Adrenal gland (tissue), 12 donors: ENCODE measurements around the gene THRAP3. TPM values are rescaled to one million over a fixed set of nuclear protein-coding genes. Genes with fewer than 3 reads are reported as not detected.
"Not testable (repeated sequence)": the region's sequence is repeated elsewhere in the genome, so short reads cannot be mapped to it uniquely, and the experiment has no call there.

Experiments used
- DNase-seq, 7 donors: peaks; one replicate each; pipeline ENCODE4 v3.0.0-alpha.2; 2019 to 2020
- H3K27ac ChIP-seq, 5 donors: fragments of 200-600 bp; sonication (generic) in 4 of 5; 1 replicate in 3 of 5; 2 replicates in 2 of 5; pipeline versions ENCODE4 v1.5.1 to v1.8.0; 2016 to 2020; ENCODE audit warnings: mild to moderate bottlenecking in 1 of 5
- H3K27me3 ChIP-seq: fragments of 200-600 bp; 2 replicates; pipeline ENCODE4 v1.8.0; 2021
- H3K36me3 ChIP-seq, 2 donors: fragments of 200-600 bp; replicated peaks in 1 of 2; 1 replicate in 1 of 2; 2 replicates in 1 of 2; pipeline versions ENCODE4 v1.5.1 to v1.8.0; 2018 to 2022
- H3K4me1 ChIP-seq, 2 donors: fragments of 200-600 bp; replicated peaks in 1 of 2; 1 replicate in 1 of 2; 2 replicates in 1 of 2; pipeline versions ENCODE4 v1.5.1 to v1.8.0; 2018 to 2021
- H3K4me3 ChIP-seq, 4 donors: fragments of 200-600 bp; sonication (generic) in 3 of 4; one replicate each; pipeline ENCODE4 v1.5.1; 2016 to 2018
- H3K9me3 ChIP-seq, 3 donors: fragments of 200-600 bp; sonication (generic) in 1 of 3; replicated peaks in 1 of 3; 1 replicate in 2 of 3; 2 replicates in 1 of 3; pipeline versions ENCODE4 v1.5.1 to v1.8.0; 2016 to 2021
- CTCF ChIP-seq, 6 experiments: fragments of 450-650 bp in 4 of 6; fragments of 200-600 bp in 2 of 6; sonication (generic) in 1 of 6; IDR thresholded peaks; 1 replicate in 5 of 6; 2 replicates in 1 of 6; pipeline versions ENCODE4 v1.5.1 to v1.8.0; 2016 to 2021; ENCODE audit warnings: antibody characterized with exemption in 6 of 6, mild to moderate bottlenecking in 2 of 6, moderate library complexity in 1 of 6
- POLR2A ChIP-seq, 2 donors: fragments of 450-650 bp; IDR thresholded peaks; one replicate each; pipeline ENCODE4 v1.6.1; 2017; ENCODE audit warnings: antibody characterized with exemption in 2 of 2, mild to moderate bottlenecking in 2 of 2, moderate library complexity in 1 of 2
- WGBS, 4 donors: extraction: QIAGEN DNeasy Blood & Tissue Kit in 2 of 4; methylation state at CpG; one replicate each; pipeline versions ENCODE4 v1.1.5 to v1.1.7; 2013 to 2017; 5-methylcytosine and 5-hydroxymethylcytosine counted together
- intact Hi-C, 2 donors: fragments of 100-400 bp; cut with DNase I; formaldehyde crosslinking; loops; one replicate each; pipeline versions ENCODE4 v1.14.1 to v1.15.0; 2022 to 2023
- polyA plus RNA-seq, 3 donors: library from polyadenylated mRNA; stranded (reverse); fragments of 200-250 nt in 2 of 3; fragments of 350-450 nt in 1 of 3; fragmentation: Illumina TruSeq in 1 of 3; extraction: RNeasy Lipid Tissue Mini Kit (QIAGEN cat#74804) in 1 of 3; gene quantifications; one replicate each; pipeline ENCODE4 v1.2.3, GENCODE V29; 2013 to 2014
- total RNA-seq, 9 donors: library from RNA; depleted of rRNA in 4 of 9; stranded (reverse); fragments of >200 nt in 4 of 9; fragments of 120-200 nt in 1 of 9; fragmentation: NEBNext Ultra II Directional in 1 of 9; extraction: Animal tissue kit (Norgen Biotek cat#: 25700) in 1 of 9; gene quantifications; one replicate each; pipeline versions ENCODE4 v1.1.0 to v1.2.4, GENCODE V29; 2013 to 2023
- donor health status: healthy with polysubstance abuse.
- donor health status: Bipolar disorder and iron deficiency.
- donor health status: DM: yes; HTN: yes; CAD: no.
- donor health status: DM: no; HTN: no; CAD: no.
- donor health status: DM: no; HTN: no; CAD: no.
- donor health status: DM: yes; HTN: yes; CAD: no.

The THRAP3 gene
- total and polyA plus RNA-seq, 12 donors, result 34.4 to 120 (median 83.2) TPM

DNA sequence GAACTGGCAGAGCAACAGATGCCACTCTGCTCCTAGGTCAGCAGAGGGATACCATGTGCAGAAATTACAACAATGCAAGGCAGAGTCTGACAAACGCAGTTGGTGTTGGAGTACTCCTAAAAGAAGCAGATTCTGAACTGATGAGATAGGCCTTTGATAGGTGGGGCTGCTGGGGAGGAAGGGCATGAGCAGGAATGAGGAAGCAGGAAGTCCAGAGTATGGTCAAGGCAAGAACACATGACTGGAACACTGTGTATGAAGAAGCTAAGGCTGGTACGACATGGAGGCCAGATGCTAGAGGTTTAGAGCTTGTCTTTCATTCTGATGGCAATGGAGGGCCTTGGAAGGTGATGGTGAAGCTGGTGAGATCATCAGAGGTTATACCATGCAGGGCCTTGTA, 11.5 kb upstream of the THRAP3 start:
- no peaks in the 10 kb centered on the region for H3K4me1 ChIP-seq
- H3K27me3 ChIP-seq, result no peaks in the 10 kb centered on the region
- H3K36me3 ChIP-seq, result no peaks in the 10 kb centered on the region
- TF ChIP-seq CTCF (IDR thresholded peaks at IDR 0.05), result no peak
- H3K27ac ChIP-seq, result no peak overlapping the region
- no peaks in the 10 kb centered on the region for H3K9me3 ChIP-seq
- no peak for DNase-seq
- 70 to 82% (median 76%) methylated on average over 2 of the region's 2 CpGs for WGBS, 4 donors
- intact Hi-C loops, result no loop called here
- H3K4me3 ChIP-seq, result no peak overlapping the region

DNA sequence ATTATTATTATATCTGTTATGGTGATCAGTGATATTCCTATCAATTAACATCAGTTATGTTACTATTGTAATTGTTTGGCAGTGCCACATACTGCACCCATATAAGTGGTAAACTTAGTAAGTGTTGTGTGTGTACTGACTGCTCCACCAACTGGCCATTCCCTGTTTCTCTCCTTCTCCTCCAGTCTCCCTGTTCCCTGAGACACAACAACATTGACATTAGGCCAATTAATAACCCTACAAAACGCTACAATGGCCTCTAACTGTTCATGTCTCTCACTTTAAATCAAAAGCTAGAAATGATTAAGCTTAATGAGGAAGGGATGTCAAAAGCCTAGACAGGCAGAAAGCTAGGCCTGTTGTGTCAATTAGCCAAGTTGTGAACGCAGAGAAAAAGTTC, 6.6 kb upstream of the THRAP3 start:
- WGBS, 4 donors, result 45 to 62% (median 55%) methylated on average over 2 of the region's 2 CpGs
- H3K27ac ChIP-seq, result no peak overlapping the region
- H3K9me3 ChIP-seq, result no peaks in the 10 kb centered on the region
- no peaks in the 10 kb centered on the region for H3K36me3 ChIP-seq
- peak in 5 of 6 experiments; percentile 24 to 50 (median 31) for TF ChIP-seq CTCF (IDR thresholded peaks at IDR 0.05)
- TF ChIP-seq POLR2A (IDR thresholded peaks at IDR 0.05), result no peak
- no peaks in the 10 kb centered on the region for H3K27me3 ChIP-seq
- peaks cover 0 to 1% of the 10 kb centered on the region in 2 donors for H3K4me1 ChIP-seq
- peak in 2 of 7 donors; percentile 22 to 47 for DNase-seq
- intact Hi-C loops, result no loop called here
- no peak overlapping the region for H3K4me3 ChIP-seq

DNA sequence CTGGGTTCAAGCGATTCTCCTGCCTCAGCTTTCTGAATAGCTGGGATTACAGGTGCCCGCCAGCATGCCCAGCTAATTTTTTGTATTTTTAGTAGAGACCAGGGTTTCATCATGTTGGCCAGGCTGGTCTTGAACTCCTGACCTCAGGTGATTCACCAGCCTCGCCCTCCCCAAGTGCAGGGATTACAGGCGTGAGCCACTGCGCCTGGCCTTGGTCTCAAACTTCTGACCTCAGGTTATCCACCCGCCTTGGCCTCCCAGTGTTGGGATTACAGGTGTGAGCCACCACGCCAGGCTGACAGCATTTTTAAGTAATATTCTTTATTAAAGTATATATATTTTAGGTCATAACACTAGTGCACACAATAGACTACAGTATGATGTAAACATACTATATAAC, 2.3 kb upstream of the THRAP3 start:
- H3K9me3 ChIP-seq, H3K4me3 ChIP-seq, H3K36me3 ChIP-seq, H3K27ac ChIP-seq, H3K27me3 ChIP-seq: not testable (repeated sequence)
- DNase-seq, result peak in 1 of 7 donors; percentile 16
- intact Hi-C loops, result loop anchor here (10.0 kb wide), 1 partner anchor 63 kb away; no protein-coding TSS in a partner anchor
- WGBS, 4 donors, result 76 to 85% (median 80%) methylated on average over 6 to 7 of the region's 7 CpGs
- peaks cover 19 to 25% of the 10 kb centered on the region in 2 donors for H3K4me1 ChIP-seq

DNA sequence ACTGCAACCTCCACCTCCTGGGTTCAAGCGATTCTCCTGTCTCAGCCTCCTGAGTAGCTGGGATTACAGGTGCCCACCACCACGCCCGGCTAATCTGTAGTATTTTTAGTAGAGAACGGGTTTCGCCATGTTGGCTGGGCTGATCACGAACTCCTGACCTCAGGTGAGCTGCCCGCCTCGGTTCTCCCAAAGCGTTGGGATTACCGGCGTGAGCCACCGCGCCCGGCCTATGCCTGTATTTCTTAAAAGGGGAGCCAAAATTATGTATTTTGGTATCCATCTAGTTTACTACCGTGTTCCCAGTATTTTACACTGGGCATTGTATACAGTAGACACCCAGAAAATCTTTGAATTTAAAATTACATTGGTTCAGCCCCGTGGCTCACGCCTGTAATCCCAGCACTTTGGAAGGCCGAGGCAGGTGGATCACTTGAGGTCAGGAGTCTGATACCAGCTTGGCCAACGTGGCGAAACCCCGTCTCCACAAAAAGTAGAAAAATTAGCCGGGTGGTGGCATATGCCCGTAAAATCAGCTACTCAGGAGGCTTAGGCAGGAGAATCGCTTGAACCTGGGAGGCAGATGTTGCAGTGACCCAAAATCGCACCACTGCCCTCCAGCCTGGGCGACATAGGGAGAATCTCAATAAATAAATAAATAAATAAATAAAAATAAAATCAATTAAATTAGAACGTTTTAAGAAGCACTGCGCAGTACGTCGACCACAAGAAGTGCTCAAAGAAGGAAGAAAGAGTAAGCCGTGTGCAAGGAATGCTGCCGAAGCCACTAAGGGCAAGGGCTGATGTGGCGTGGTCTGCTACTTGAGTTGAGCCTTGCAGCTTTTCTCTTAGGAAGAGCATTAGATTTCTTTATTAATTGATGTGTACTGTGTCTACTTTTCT, 1.5 kb upstream of the THRAP3 start:
- peak in 1 of 7 donors; percentile 33 for DNase-seq
- Histone ChIP-seq H3K4me1 (peaks cover 24 to 34% of the 10 kb centered on the region in 2 donors), H3K27ac (peak overlapping the region; percentile 88 to 96 (median 95)), H3K9me3 (no peaks in the 10 kb centered on the region), H3K36me3 (peaks cover 0 to 3% of the 10 kb centered on the region in 2 donors), H3K27me3 (no peaks in the 10 kb centered on the region), H3K4me3 (peak overlapping the region in 1 of 4 donors; percentile 73)
- intact Hi-C loops, result loop anchor here (10.0 kb wide), 1 partner anchor 62 kb away; no protein-coding TSS in a partner anchor
- WGBS, 4 donors, result 84 to 87% (median 85%) methylated on average over 32 to 33 of the region's 33 CpGs
- no peak for TF ChIP-seq POLR2A (IDR thresholded peaks at IDR 0.05)
- TF ChIP-seq CTCF (IDR thresholded peaks at IDR 0.05), result no peak
